Suppressor macrophage treated with lipopolysaccharide for 1 hour (primary cell): ENCODE data around the gene PTPRT.

Experiments
- DNase-seq, 3 donors: peaks; one replicate each; pipeline ENCODE4 v3.0.0-alpha.2; 2020 to 2022

PTPRT gene

DNA sequence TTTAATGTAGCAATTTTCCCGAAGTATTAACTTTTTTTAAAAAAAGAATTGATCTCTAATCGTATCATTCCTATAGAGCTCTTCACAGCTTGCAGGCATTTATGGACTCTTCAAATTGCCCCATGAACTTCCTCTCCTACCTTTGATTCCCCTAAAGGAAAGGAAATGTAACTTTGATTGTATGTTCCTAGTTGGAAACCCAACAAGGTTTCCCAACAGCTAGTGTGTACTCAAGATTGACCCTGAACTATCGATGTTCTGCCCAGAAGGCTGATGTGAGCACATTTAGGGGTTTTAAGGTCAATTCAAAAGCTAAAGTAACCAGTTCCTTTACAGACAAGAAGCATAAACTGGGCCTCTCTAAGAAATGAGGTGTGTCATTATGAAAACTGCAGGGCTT lies 491.7 kb downstream of the PTPRT start:
- DNase-seq, result no peak

DNA sequence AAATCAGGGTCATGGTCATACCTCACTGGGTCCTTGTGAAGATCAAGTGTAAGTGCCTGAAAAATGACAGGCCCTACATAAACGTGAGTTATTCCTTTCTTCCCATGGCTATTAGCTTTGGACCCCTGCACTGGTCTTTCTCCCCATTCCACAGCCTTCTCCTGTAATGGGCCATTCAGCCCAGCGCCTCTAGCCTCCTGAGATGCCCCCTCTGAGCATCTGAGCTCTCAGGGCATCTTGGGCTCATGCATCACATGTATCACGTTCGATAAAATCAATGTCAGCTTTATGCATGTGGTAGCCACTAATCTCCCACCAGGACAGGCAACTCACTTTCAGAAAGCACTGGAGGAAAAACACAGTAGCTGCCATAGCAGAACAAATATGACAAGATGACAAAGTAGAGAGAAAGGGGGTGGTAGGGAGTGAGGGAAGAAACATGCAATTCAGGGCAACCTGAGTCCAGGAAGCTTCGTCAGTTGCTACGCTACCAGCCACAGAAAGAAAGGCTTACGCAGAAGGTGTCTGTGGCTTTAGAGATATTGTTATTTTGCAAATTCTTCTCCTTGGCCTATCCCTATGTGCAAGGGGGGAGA lies 498.8 kb downstream of the PTPRT start:
- no peak for DNase-seq

DNA sequence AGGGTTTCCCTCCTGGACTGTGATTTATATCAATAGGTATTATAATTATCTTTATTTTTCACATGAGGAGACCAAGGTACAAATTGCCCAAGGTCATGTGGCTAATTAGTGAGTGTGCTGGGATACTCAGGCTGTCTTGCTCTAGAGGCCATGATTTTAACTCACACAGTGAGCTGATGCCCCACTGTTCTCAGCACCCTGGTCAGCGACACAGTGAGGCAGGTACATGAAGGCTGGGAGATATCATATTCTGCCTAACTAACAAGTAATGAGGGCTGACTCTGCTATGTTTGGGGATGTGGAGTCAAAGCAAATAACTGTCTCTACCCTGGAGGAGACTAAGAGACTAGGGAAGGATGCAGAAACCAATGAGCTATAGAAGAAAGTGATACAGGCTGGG lies 501.1 kb downstream of the PTPRT start:
- no peak for DNase-seq

DNA sequence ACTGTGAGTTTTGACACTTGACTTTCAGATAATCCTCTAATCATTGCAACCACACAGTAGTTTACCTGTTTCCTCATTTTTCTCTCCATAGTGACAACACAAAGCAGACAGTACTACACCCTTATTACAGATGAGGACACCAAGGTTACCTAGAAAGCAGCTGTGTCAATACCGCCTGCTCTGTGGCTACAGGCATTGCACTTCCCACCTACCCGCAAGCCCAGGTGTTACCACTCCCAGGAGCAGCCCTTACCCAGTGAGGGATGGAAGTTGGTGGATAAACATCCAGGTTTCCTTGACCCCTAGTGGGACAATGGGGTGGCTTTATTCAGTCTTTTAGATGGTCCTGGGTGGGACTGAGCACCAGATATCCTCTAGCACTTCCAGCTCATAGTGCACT lies 503.6 kb downstream of the PTPRT start:
- no peak for DNase-seq

DNA sequence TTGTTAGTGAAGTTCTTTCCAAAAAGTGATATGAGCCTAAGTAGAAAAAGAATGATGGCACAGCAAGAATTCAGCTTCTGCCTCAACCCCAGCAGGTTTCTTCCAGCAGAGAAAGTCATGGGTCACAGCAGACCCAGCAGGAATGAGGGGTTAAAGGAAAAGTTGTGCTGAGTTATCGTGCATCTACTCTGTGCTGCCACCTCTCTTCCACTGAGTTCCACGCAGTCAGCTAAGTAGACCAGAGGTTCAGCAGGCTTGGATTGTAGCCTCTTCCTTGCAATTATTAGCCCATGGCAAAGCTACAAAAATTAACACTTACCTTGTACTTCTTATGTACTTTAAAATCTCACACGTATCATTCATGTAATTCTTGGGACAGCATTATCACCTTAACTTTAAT lies 510.8 kb downstream of the PTPRT start:
- no peak for DNase-seq

DNA sequence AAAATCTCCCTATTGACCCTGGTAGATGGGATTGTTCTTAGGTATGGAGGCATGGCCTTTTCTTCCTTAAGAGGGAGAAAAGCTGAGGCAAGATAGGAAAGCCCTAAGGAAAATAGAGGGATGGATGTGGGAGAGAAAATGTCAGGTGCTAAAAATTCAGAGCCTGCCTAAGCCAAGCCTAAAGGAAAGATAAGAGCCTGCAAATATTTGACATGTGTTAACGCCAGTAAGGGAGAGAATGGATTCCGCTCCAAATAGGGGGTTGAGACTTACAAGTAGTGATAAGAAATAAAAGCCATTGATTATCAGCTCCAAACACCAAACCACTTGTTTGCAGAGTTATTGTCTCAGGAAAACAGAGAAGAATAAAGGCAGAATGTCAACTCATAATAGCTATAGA lies 533.6 kb downstream of the PTPRT start:
- no peak for DNase-seq

DNA sequence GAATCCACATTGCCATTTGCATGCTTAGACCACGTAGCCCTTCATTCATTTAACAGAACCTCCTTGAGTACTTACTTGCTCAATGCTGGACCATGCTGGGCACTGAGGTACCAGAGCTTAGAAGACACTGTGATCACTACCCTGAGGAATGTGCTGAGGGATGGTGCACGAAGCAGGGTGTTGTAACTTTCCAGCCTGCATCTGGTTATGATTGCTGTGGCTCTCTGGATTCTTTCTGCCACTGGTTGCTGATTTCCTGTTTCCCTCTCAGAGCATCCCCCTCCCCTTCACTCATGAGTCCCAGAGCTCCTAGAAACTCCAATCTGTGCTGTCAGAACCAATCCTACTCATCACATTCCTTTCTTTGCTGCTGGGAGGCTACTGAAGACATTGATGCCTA lies 537.4 kb downstream of the PTPRT start:
- DNase-seq, result no peak

DNA sequence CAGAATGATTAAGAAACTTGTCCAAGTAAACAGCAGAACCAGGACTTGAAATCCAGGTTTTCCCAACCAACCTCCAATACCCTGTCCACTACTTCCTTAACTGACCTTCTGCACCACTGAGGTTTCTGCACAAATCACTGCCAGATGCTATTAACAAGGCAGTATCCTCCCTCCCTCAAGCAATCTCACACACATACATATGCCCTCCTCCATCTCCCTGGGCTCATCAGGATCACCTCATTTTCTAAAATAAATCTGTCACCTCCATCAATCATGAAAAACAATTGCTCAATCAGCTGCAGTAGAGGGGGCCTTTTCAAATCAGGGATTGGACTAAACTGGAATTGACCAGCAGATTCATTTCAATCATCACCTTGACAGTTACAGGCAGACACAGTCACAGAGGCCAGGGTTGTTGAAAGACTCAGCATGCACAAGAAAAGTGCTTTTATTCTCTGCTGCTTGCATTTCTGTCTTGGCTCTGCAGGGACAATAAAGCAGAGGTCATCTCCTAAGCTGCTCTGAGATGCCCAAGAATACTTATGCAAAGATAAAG lies 539.4 kb downstream of the PTPRT start:
- DNase-seq, result no peak

DNA sequence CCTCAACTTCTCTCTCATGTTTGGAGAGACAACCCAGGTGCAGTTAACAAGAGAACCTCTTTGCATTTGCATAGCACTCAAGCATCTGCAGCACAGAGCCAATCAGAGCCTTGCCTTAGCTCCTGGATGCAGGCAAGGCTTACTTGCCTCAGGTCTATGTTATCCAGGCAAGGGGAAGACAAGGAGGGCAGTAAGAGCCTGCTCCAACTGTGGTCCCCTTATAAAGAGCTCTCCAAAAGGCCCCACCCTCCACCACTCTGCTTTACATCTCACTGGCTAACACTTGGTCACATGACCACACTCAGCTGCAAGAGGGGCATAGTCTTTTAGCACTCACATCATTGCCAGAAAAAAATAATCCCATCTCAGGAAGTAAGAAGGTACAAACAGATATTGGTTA lies 540.0 kb downstream of the PTPRT start:
- no peak for DNase-seq

DNA sequence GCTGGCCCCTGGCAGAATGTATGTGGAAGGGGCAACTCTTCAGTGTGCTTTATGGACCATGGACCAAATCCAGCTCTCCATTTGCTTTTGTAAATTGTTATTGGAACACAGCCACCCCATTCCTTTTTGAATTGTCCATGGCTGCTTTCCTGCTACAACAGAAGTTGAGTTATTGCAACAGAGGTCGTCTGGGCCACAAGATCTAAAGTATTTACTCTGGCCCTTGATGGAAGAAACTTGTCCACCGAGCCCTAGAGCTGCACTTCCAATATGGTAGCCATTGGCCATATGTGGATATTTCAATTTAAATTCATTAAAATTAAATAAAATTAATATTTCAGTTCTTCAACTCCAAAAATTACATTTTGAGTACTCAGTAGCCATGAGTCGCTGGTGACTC lies 543.5 kb downstream of the PTPRT start:
- DNase-seq, result no peak

DNA sequence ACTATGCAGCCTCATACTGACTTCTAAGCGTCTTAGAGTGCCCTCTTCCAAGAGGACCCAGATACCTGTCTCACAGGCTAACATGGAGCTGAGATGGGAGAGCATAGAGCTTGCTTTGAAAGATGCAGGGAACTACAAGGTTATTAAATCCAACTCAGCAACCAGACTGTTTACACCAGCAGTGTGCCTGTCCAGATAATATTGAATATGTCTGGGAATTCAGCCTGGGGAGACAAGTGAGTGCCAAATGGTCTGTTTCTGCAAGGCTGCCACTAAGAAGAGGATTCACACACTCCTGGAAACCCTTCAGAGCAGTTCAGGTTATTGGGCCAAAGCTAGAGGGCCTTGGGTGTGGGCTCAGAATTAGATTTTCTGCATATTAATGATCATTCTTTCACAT lies 547.8 kb downstream of the PTPRT start:
- no peak for DNase-seq

DNA sequence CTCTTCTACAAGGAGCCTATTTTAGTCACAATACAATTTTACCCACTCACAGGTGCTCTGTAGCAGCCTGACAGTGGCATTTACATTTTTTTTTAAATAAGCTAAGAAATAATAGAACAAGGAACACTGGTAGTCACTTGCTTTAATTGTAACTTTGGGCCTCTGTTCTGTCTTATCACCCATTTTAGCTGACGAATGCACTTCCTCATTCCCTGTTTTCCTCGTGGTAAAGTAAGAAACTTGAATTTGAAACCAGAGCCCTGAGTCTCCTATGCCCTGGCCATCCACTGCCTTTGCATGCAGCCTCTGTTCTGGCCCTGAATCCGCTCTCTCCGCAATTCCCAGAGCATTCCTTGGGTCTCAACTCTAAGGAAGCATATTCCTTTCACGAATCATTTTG lies 550.6 kb downstream of the PTPRT start:
- DNase-seq, result no peak

DNA sequence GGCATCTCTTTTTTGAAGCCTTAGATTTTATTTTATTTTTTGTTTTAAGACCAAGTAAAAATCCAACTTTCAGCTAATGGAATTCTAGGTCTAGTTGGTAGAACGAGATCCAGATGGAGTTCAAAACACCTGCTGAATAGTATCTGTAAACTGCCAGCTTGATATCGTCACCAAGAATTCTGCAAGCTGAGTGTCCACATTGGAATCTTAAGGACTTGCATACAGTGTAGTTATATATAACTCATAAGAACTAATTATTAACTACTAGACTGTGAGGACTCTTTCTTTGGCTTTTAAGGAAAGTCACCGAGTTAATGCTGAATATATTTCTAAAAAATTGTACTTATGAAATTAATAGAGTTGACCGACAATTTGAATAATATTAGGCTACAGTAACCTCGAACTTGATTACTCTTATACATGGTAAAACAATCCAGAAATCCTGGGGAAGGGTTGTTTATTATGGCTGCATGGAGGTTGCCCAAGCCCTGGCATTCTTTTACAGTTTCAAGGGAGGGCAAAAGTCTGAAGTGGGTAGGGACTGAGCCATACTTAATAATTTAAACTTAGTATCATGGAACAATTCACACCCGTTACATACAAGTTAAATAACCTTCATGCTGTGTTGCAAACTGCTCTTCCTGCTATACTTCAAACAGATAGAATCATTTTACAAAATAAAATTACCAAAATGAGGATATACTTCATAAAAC lies 553.9 kb downstream of the PTPRT start:
- DNase-seq, result no peak

DNA sequence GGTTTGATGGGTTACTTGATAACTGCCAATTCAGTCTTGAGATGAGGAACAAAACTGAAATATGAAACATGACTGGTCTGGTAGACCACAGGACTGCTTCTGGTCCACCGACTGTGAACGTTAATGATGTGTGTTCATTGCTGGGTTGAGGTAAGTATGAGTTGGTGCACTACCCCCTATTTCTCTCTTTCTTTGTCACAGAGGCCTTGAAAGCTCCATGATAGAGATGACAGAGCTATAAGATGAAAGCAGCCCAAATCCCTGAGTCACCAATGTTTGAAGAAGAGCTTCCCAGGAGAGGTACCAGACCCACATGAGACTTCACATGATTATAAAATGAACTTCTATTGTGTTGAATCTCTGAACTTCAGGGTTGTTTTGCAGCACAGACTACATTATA lies 555.5 kb downstream of the PTPRT start:
- no peak for DNase-seq

DNA sequence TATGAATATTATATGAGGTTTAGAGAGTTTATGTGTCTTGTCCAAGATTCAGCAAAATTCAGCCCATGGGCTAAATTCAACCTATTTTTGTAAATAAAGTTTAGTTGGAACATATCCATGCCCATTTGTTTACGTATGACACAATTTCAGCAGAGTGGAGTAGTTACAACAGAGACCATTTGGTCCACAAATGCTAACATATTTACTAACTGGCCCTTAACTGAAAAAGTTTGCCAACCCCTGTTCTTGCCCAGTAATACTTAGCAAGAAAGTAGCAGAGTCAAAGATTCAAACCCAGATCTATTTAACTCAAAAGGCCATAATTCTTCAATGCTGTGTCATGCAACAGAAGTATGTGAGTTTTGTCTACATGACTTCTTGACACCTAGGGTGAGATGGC lies 561.0 kb downstream of the PTPRT start:
- no peak for DNase-seq

DNA sequence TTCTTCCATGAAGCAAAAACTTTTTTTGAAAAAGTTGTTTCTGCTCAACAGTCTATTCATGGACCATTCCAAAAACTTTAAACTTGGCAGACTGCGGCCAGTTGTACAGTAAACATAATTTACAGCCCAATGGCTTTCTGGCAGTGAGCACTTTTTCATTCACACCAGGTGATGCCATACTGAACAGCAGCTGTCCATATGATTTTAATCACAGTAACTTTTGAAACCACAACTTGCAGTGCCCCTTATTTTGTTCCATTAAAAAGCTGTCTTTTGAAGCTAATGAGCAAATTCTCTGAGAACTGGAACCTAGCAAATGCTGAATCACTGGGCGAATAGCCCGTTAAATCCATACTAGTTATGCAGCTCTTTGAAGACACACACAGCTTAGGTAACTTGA lies 576.6 kb downstream of the PTPRT start:
- DNase-seq, result no peak

DNA sequence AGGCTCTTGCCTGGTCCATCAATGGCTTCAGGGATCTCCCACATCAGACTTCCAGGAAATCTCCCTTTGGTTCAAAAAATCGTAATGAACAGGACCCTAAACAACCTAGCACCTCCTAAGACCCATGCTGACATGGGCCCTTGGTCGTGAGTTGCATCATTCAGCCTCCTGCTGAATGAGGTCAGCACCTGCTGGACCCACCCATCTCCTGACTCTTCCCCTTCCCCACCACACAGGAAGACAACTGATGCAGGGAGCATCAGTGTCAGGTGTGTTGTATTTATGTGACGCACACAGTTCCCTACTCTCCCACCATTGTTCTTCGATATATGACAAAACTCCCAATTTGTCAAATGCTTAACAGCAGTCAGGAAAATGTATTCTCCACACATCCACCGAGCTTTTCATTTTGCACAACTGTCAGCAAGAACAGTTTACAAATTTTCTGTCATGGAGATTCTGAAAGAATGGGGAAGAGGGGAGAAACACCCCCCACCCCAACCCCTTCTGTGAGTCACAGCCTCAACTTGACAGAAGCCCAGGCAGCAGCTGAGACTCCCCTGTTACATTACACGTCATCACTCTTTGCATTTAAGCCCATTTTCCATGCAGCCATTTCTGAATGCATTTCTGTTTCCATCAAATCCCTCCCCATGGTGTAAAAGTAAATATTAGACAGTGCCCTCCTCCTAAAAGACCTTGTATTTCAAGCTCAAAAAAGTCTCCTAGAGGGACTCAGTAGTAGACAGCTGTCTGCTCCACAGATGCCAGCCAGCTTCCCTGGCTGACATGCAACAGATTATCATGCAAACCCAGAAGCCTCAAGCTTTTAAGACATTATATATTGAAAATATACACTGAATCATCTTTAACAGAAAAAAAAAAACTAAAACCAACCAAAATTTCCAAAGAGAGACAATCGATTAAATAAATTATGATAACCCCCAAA lies 577.5 kb downstream of the PTPRT start:
- no peak for DNase-seq

DNA sequence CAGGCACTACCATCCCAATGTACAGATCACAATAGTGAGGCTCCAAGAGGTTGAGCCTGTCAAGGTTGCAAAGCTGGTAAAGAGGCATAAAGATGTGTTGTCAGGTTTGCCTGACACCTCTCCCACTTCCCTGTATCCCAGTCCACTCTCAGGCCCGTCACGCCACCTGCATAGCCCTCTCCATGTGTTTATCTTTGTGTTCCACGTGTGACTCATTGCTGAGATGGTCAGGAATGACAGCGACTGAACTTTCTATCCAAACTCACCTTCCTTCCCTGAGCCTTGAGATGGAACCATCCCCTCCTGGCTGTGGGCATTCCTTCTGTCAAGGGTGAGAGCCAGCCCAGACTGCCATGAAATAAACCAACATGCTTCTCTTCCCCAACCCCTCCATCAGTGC lies 578.3 kb downstream of the PTPRT start:
- DNase-seq, result no peak

DNA sequence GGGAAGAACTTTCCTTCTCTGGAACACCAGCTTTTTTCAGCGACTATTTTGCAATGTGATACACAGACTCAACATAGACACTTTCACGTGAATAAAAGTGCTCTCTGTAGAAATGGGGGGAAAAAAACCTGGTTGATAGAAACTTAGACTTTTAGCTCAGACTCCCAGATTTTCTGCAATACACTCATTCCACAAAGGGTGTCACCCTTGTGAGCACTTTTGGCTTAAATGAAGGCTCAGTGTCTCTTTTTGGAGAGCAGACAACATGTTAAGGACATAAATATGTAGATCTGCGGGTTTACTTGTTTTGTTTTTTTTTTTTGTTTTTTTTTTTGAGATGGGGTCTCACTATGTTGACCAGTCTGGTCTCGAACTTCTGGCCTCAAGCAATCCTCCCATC lies 579.6 kb downstream of the PTPRT start:
- DNase-seq, result no peak

DNA sequence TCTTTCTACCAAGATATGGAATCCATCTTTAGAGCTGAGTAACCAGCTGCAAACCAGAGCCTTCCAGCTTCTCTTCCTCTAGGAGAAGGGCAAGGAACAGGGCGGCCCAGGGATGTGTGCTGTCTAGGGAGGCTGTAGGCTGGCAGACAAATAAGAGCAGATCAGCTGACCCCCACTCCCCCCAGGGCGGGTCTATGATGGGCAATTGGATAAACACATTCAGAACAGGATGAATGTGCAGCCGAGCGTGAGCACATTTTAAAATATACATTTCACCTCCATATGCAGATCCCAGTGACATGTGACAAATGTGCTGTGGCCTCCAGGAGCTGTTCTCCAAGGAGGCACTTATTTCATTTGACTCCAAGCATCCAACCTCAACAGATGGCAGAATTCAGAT lies 580.1 kb downstream of the PTPRT start:
- DNase-seq, result no peak

DNA sequence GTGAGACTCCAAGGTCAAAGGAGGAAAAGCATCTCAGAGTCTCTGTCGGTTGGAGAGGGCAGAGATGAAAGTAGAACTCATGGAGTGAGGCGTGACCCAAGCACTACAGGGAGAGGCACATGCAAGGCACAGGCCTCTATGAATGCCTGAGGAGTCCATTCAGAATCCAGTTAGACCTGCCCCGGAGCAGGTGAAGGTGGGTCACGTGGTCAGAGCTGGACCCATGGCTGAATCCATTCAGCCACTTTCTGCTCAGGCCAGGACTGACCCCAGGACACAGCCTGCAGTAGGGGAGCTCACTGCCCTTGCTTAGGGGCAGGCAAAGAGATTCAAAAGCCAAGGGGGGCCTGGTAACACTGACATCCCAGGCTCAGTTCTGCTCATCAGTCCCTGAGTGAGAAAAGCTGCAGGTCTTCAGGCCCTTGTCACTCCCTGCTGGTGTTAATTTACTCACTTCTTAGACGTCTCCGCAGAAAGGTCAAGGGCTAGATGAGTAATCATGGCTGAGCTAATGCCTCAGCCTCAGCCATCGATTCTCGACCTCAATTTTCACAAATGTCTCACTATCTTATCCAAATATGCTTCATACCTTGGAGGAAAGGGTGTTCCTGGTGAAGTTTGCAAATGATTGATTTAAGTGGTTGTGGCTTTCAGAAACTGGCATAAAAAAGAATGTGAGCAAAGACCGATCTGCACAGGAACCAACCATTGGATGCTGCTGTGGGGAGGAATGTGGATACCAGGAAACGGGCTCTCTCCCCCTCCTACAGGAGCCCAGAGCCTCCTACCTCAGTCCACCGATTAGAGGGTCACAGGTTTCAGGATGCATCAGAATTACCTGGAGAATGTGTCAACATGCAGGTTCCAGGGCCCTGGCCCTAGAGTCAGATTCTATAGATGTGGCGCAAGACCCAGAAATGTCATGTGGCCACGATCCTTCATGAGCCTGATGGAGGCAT lies 584.4 kb downstream of the PTPRT start:
- no peak for DNase-seq

DNA sequence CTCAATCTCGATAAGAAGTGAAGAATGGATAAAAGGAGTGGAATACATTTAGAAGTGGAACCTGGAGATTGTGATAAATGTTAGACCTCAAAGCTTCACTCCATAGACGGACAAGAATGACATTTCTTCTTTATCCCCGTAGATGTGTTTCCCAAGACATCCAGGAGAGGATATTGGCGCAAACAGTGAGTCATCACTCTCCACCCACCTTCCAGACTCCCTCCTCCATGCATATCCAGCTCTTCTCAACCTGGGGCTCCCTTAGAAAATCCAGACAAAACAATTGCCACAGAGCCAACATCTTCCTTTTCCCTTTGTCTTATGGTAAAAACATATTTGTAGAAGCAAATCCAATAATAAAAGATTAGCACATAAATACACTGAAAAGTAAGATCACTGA lies 586.1 kb downstream of the PTPRT start:
- peak in 1 of 3 donors; percentile 30 for DNase-seq
